DOHH2 (cell line): ENCODE results near the gene MAN2B2.

Experiments
- EZH2phosphoT487 ChIP-seq: fragments of 200-600 bp; sonication (generic); IDR thresholded peaks from 2 replicates; pipeline ENCODE4 v1.6.1; 2017; ENCODE audit warnings: borderline replicate concordance, mild to moderate bottlenecking, antibody characterized with exemption, low read length, moderate library complexity, mixed read lengths
- TF ChIP-seq, protein P1 (sequence below): fragments of 200-600 bp; sonication (generic); IDR thresholded peaks from one replicate; pipeline ENCODE4 v1.5.1; 2014; ENCODE audit warnings: antibody characterized with exemption, mild to moderate bottlenecking, low read depth, low read length; ENCODE audit not compliant: poor library complexity, severe bottlenecking

DNA sequence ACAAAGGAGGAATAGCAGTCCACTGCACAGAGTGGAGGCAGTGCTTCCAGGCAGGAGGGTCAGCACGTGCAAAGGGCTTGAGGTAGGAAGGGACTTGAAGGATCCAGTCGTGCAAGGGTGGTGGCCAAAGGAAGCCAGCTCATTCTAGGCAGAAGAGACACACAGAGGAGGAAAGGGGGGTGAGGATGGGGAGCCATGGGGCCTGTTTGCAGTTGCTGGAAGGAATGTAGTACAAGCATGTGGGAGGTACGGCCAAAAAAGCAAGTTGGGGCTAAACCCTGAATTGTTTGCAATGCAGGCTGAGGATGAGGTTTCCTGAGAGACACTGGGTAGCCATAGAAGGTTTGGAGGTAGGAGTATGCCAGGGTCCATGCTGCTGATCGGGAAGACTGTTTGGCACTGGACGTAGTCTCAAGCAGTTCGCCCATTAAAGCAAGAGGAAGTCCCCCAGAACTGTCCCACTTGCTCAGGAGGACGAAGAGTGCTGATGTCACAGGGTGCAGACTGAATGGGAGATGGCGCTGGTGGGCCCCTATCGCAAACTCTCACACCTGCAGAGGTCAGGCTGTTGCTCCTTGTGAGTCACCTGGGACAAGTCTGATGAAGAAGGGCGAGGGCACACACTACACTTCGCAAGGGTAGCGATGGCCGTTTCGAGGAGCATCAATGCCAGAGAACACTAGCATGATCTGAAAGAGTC, 9.1 kb upstream of the MAN2B2 start:
- TF ChIP-seq EZH2phosphoT487: no peak
- TF ChIP-seq, protein P1, sequence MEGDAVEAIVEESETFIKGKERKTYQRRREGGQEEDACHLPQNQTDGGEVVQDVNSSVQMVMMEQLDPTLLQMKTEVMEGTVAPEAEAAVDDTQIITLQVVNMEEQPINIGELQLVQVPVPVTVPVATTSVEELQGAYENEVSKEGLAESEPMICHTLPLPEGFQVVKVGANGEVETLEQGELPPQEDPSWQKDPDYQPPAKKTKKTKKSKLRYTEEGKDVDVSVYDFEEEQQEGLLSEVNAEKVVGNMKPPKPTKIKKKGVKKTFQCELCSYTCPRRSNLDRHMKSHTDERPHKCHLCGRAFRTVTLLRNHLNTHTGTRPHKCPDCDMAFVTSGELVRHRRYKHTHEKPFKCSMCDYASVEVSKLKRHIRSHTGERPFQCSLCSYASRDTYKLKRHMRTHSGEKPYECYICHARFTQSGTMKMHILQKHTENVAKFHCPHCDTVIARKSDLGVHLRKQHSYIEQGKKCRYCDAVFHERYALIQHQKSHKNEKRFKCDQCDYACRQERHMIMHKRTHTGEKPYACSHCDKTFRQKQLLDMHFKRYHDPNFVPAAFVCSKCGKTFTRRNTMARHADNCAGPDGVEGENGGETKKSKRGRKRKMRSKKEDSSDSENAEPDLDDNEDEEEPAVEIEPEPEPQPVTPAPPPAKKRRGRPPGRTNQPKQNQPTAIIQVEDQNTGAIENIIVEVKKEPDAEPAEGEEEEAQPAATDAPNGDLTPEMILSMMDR: no peak
